SU-DHL-6 (cell line): ENCODE data around the gene WWOX.

ENCODE experiments used
- CTCF ChIP-seq: fragments of 200-600 bp; sonication (generic); IDR thresholded peaks from one replicate; pipeline ENCODE4 v1.5.1; 2017; ENCODE audit warnings: antibody characterized with exemption, mild to moderate bottlenecking, low read length, moderate library complexity; ENCODE audit not compliant: insufficient read depth, poor library complexity, severe bottlenecking
- EZH2phosphoT487 ChIP-seq: fragments of 200-600 bp; sonication (generic), shearing (Covaris generic); conservative IDR thresholded peaks from 2 replicates; pipeline ENCODE4 v1.6.1; 2018; ENCODE audit warnings: mild to moderate bottlenecking, antibody characterized with exemption, low read length, moderate library complexity, mixed read lengths

- no peak for TF ChIP-seq CTCF
- no peak for TF ChIP-seq EZH2phosphoT487
These were observed 330.8 kb downstream of the WWOX start for GRCh38 chr16:78430281-78430680.
